SK-N-SH (cell line): ENCODE results near the gene PTPRC. TPM values are rescaled to one million over a fixed set of nuclear protein-coding genes. Genes with fewer than 3 reads are reported as not detected.

Experiments
- CTCF ChIA-PET: fragments of 300-600, 350-600 bp; formaldehyde crosslinking; extraction: SDS; loops from one replicate; lab custom pipeline; 2021; lab: Yijun Ruan, JAX
- POLR2A ChIA-PET: fragments of 350-600 bp; sonication (Branson Sonifier 250); formaldehyde crosslinking; extraction: SDS; loops from one replicate; lab custom pipeline; 2020; ENCODE audit warnings: antibody characterized with exemption, inconsistent platforms; lab: Yijun Ruan, JAX
- DNase-seq: peaks from one replicate; pipeline ENCODE4 v3.0.0; 2012
- H2AFZ ChIP-seq: fragments of 200-600 bp; sonication (generic); 2 replicates; pipeline ENCODE4 v1.8.1; 2016; ENCODE audit warnings: antibody characterized with exemption, mild to moderate bottlenecking, low read depth
- H3F3A ChIP-seq: fragments of 200-600 bp; sonication (generic); replicated peaks from 2 replicates; pipeline ENCODE3; 2016; ENCODE audit warnings: antibody characterized with exemption, mild to moderate bottlenecking; ENCODE audit not compliant: insufficient read depth
- H3K27ac ChIP-seq, 2 experiments: fragments of 200-500 bp in 1 of 2; fragments of 200-600 bp in 1 of 2; sonication (Bioruptor generic) in 1 of 2; sonication (generic), shearing (Covaris generic) in 1 of 2; 2 replicates each; pipeline versions ENCODE4 v1.5.1 to v1.6.1; 2014 to 2016; ENCODE audit warnings: low read depth in 2 of 2, inconsistent platforms in 1 of 2, low read length in 1 of 2, mild to moderate bottlenecking in 1 of 2, mixed read lengths in 1 of 2
- H3K27me3 ChIP-seq: fragments of 200-600 bp; sonication (generic), shearing (Covaris generic); 2 replicates; pipeline ENCODE4 v1.6.1; 2016; ENCODE audit warnings: mixed run types; ENCODE audit not compliant: insufficient read depth
- H3K36me3 ChIP-seq, 2 experiments: fragments of 200-500 bp in 1 of 2; fragments of 200-600 bp in 1 of 2; sonication (Bioruptor generic) in 1 of 2; sonication (generic) in 1 of 2; replicated peaks in 1 of 2; 2 replicates each; pipeline versions ENCODE3 to v1.5.1; 2014 to 2016; ENCODE audit warnings: low read length in 1 of 2, mild to moderate bottlenecking in 1 of 2; ENCODE audit not compliant: insufficient read depth in 2 of 2, control insufficient read depth in 1 of 2
- H3K4me1 ChIP-seq, 2 experiments: fragments of 200-500 bp in 1 of 2; fragments of 200-600 bp in 1 of 2; sonication (Bioruptor generic) in 1 of 2; sonication (generic), shearing (Covaris generic) in 1 of 2; 2 replicates each; pipeline versions ENCODE4 v1.5.1 to v1.6.1; 2014 to 2016; ENCODE audit warnings: low read depth in 1 of 2, low read length in 1 of 2, mixed run types in 1 of 2; ENCODE audit not compliant: insufficient read depth in 2 of 2, control insufficient read depth in 1 of 2
- H3K4me2 ChIP-seq: fragments of 200-600 bp; sonication (generic), shearing (Covaris generic); 2 replicates; pipeline ENCODE4 v1.6.1; 2017; ENCODE audit warnings: mixed run types
- H3K4me3 ChIP-seq, 2 experiments: fragments of 200-500 bp in 1 of 2; fragments of 200-600 bp in 1 of 2; sonication (Bioruptor generic) in 1 of 2; sonication (generic), shearing (Covaris generic) in 1 of 2; 2 replicates each; pipeline versions ENCODE4 v1.5.1 to v1.8.1; 2014 to 2016; ENCODE audit warnings: low read depth in 2 of 2, inconsistent platforms in 1 of 2, low read length in 1 of 2, mild to moderate bottlenecking in 1 of 2, mixed read lengths in 1 of 2, moderate library complexity in 1 of 2
- H3K79me2 ChIP-seq: fragments of 200-600 bp; sonication (generic); 2 replicates; pipeline ENCODE4 v1.8.1; 2017; ENCODE audit warnings: mild to moderate bottlenecking; ENCODE audit not compliant: insufficient read depth
- H3K9ac ChIP-seq: fragments of 200-600 bp; sonication (generic); 2 replicates; pipeline ENCODE4 v1.6.1; 2017; ENCODE audit warnings: mixed run types
- H3K9me2 ChIP-seq: fragments of 200-600 bp; sonication (generic); 2 replicates; pipeline ENCODE4 v1.6.1; 2017; ENCODE audit warnings: mixed run types
- H3K9me3 ChIP-seq: fragments of 200-600 bp; sonication (generic); 2 replicates; pipeline ENCODE4 v1.6.1; 2017; ENCODE audit warnings: mixed run types, mild to moderate bottlenecking, moderate library complexity
- H4K20me1 ChIP-seq: fragments of 200-600 bp; sonication (generic); 2 replicates; pipeline ENCODE4 v1.6.1; 2017; ENCODE audit warnings: mild to moderate bottlenecking, mixed run types; ENCODE audit not compliant: insufficient read depth
- CHD2 ChIP-seq: fragments of 150-350 bp; IDR thresholded peaks from 2 replicates; pipeline ENCODE4 v1.6.1; 2018; ENCODE audit warnings: low read length; ENCODE audit not compliant: partially characterized antibody
- EP300 ChIP-seq, 2 experiments: IDR thresholded peaks; 2 replicates each; pipeline versions ENCODE4 v1.4.0 to v1.6.1; 2012; ENCODE audit warnings: borderline replicate concordance in 1 of 2, low read depth in 1 of 2, low read length in 1 of 2
- EZH2phosphoT487 ChIP-seq: fragments of 200-600 bp; sonication (generic); IDR thresholded peaks from 2 replicates; pipeline ENCODE4 v1.6.1; 2017; ENCODE audit warnings: low read depth, mixed run types, mild to moderate bottlenecking, antibody characterized with exemption, moderate library complexity, borderline replicate concordance
- FOSL2 ChIP-seq: IDR thresholded peaks from 2 replicates; pipeline ENCODE4 v1.4.0; 2012; ENCODE audit warnings: low read depth, mild to moderate bottlenecking, moderate library complexity, borderline replicate concordance
- GABPA ChIP-seq: IDR thresholded peaks from 2 replicates; pipeline ENCODE4 v1.4.0; 2012; ENCODE audit warnings: low read depth, mild to moderate bottlenecking
- GATA2 ChIP-seq: sonication (generic); formaldehyde crosslinking; IDR thresholded peaks from 2 replicates; pipeline ENCODE4 v1.5.0; 2020; ENCODE audit warnings: mild to moderate bottlenecking, missing genetic modification reagents
- JUND ChIP-seq: IDR thresholded peaks from 2 replicates; pipeline ENCODE4 v1.4.0; 2012
- MEF2A ChIP-seq: IDR thresholded peaks from 2 replicates; pipeline ENCODE4 v1.4.0; 2012; ENCODE audit warnings: low read depth, borderline replicate concordance
- NFIC ChIP-seq: IDR thresholded peaks from 2 replicates; pipeline ENCODE4 v1.4.0; 2012; ENCODE audit warnings: borderline replicate concordance
- NRF1 ChIP-seq: IDR thresholded peaks from 2 replicates; pipeline ENCODE4 v1.6.1; 2012; ENCODE audit warnings: low read depth, mild to moderate bottlenecking, low read length
- POLR2AphosphoS5 ChIP-seq: IDR thresholded peaks from 2 replicates; pipeline ENCODE4 v1.6.1; 2012; ENCODE audit warnings: low read depth, low read length
- RFX5 ChIP-seq: IDR thresholded peaks from 2 replicates; pipeline ENCODE4 v1.6.1; 2012; ENCODE audit warnings: mild to moderate bottlenecking, improper control_type of control experiment, low read length
- SIN3A ChIP-seq: IDR thresholded peaks from 2 replicates; pipeline ENCODE4 v1.6.1; 2012; ENCODE audit warnings: low read depth, mild to moderate bottlenecking, low read length, moderate library complexity, borderline replicate concordance
- SMC3 ChIP-seq: IDR thresholded peaks from 2 replicates; pipeline ENCODE4 v1.6.1; 2012; ENCODE audit warnings: low read depth, low read length, improper control_type of control experiment
- TEAD4 ChIP-seq: IDR thresholded peaks from 2 replicates; pipeline ENCODE4 v1.4.0; 2012; ENCODE audit warnings: mild to moderate bottlenecking, borderline replicate concordance; ENCODE audit not compliant: insufficient read depth
- YY1 ChIP-seq: IDR thresholded peaks from 2 replicates; pipeline ENCODE4 v1.4.0; 2012; ENCODE audit warnings: low read depth, mild to moderate bottlenecking
- WGBS: methylation state at CpG from one replicate; pipeline ENCODE4 v1.1.6; 2017; ENCODE audit warnings: low lambda C conversion rate; 5-methylcytosine and 5-hydroxymethylcytosine counted together
- polyA plus RNA-seq, 3 experiments: library from polyadenylated mRNA; depleted of rRNA; stranded (reverse); fragments of >200 nt; gene quantifications; 2 replicates each; pipeline ENCODE4 v1.2.3, GENCODE V29; 2012
- TF ChIP-seq, protein P1 (sequence below): IDR thresholded peaks from 2 replicates; pipeline ENCODE4 v1.6.1; 2012; ENCODE audit warnings: mild to moderate bottlenecking, low read depth, low read length, moderate library complexity
- TF ChIP-seq, protein P2 (sequence below): fragments of 150-350 bp; IDR thresholded peaks from 2 replicates; pipeline ENCODE4 v1.6.1; 2016; ENCODE audit warnings: mild to moderate bottlenecking, low read depth, low read length

The PTPRC gene
- polyA plus RNA-seq, 1 of the 3 experiments (the other 2 are of a cell fraction), result 0.03 TPM

DNA sequence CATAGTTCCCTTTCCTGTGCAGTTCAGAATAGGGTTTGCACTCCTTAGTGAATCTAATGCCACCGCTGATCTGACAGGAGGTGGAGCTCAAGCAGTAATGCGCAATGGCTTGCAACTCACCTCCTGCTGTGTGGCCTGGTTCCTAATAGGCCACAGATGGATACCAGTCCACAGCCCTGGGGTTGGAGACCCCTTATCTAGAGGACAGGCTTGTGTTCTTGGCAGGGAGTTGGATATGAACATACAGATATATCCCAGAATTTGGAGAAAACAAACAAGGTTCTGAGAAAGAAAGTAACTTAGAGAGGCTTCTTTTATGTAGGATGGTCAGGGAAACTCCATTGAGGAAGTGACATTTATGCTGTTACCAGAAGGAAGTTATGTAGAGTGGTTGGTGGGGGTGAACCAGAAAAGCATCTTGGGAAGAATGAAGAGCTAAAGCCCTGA lies 5.1 kb upstream of the PTPRC start:
- POLR2A ChIA-PET, result no interaction called here
- Histone ChIP-seq H3K4me3 (no peak overlapping the region), H3K4me2 (no peak overlapping the region), H3K36me3 (no peaks in the 10 kb centered on the region), H3F3A (no peaks in the 10 kb centered on the region), H2AFZ (no peak overlapping the region), H3K4me1 (peaks cover 0 to 3% of the 10 kb centered on the region in 2 experiments; a peak in 1 of 4 replicates), H3K9ac (no peak overlapping the region), H3K27me3 (no peaks in the 10 kb centered on the region), H3K9me2 (no peaks in the 10 kb centered on the region), H3K79me2 (no peaks in the 10 kb centered on the region), H3K27ac (no peak overlapping the region), H3K9me3 (no peaks in the 10 kb centered on the region), H4K20me1 (no peaks in the 10 kb centered on the region)
- TF ChIP-seq, protein P1, sequence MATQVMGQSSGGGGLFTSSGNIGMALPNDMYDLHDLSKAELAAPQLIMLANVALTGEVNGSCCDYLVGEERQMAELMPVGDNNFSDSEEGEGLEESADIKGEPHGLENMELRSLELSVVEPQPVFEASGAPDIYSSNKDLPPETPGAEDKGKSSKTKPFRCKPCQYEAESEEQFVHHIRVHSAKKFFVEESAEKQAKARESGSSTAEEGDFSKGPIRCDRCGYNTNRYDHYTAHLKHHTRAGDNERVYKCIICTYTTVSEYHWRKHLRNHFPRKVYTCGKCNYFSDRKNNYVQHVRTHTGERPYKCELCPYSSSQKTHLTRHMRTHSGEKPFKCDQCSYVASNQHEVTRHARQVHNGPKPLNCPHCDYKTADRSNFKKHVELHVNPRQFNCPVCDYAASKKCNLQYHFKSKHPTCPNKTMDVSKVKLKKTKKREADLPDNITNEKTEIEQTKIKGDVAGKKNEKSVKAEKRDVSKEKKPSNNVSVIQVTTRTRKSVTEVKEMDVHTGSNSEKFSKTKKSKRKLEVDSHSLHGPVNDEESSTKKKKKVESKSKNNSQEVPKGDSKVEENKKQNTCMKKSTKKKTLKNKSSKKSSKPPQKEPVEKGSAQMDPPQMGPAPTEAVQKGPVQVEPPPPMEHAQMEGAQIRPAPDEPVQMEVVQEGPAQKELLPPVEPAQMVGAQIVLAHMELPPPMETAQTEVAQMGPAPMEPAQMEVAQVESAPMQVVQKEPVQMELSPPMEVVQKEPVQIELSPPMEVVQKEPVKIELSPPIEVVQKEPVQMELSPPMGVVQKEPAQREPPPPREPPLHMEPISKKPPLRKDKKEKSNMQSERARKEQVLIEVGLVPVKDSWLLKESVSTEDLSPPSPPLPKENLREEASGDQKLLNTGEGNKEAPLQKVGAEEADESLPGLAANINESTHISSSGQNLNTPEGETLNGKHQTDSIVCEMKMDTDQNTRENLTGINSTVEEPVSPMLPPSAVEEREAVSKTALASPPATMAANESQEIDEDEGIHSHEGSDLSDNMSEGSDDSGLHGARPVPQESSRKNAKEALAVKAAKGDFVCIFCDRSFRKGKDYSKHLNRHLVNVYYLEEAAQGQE, result no peak
- no peak for TF ChIP-seq TEAD4
- TF ChIP-seq NFIC, result no peak
- TF ChIP-seq, protein P2, sequence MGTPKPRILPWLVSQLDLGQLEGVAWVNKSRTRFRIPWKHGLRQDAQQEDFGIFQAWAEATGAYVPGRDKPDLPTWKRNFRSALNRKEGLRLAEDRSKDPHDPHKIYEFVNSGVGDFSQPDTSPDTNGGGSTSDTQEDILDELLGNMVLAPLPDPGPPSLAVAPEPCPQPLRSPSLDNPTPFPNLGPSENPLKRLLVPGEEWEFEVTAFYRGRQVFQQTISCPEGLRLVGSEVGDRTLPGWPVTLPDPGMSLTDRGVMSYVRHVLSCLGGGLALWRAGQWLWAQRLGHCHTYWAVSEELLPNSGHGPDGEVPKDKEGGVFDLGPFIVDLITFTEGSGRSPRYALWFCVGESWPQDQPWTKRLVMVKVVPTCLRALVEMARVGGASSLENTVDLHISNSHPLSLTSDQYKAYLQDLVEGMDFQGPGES, result no peak
- no peak for TF ChIP-seq MEF2A
- TF ChIP-seq CHD2, result no peak
- no peak for TF ChIP-seq SIN3A
- no peak for TF ChIP-seq SMC3
- no peak for TF ChIP-seq NRF1
- 95% methylated on average over 2 of the region's 2 CpGs for WGBS
- no peak for DNase-seq
- CTCF ChIA-PET, result interaction anchor here (1.1 to 1.5 kb wide), 2 partner anchors 39 to 52 kb away, joined by 3 read pairs; no protein-coding TSS in a partner anchor

DNA sequence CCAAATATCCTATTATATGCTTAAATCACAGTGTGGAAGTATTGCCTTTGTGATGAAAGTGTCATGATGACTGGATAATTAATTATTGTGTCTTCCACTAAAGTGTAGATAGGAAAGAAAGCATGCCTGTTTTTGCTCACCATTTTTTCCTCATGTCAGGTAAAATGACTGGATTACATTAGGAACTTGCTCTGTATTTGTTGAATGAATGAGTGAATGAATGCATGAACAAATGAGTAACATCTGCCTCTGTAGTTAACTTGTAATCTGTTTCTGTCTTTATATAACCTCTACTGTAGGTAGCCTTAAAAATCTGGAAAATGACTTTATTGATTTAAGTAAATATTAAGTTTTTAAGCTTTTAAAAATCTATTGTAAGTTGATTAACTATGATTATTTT lies 2.9 kb upstream of the PTPRC start:
- H3K9me3 ChIP-seq, result peaks cover 6% of the 10 kb centered on the region; the same call in 1 of the 2 replicates
- H3F3A ChIP-seq, result no peaks in the 10 kb centered on the region
- H3K4me2 ChIP-seq, result no peak overlapping the region
- no peak overlapping the region for H2AFZ ChIP-seq
- H3K27me3 ChIP-seq, result no peaks in the 10 kb centered on the region
- no peaks in the 10 kb centered on the region for H3K79me2 ChIP-seq
- no peak overlapping the region for H3K27ac ChIP-seq
- H3K9ac ChIP-seq, result no peak overlapping the region
- peaks cover 0 to 3% of the 10 kb centered on the region in 2 experiments; a peak in 1 of 4 replicates for H3K4me1 ChIP-seq
- no peaks in the 10 kb centered on the region for H4K20me1 ChIP-seq
- TF ChIP-seq GATA2 (CRISPR knock-in tag) (no peak), TEAD4 (no peak), NFIC (no peak), EZH2phosphoT487 (no peak), POLR2AphosphoS5 (no peak), JUND (no peak), MEF2A (no peak), YY1 (no peak), EP300 (IDR thresholded peaks at IDR 0.05; ENCODE audit: borderline replicate concordance in 1 of 2, low read depth in 1 of 2, low read length in 1 of 2) (no peak), GABPA (no peak), RFX5 (no peak), FOSL2 (no peak)
- TF ChIP-seq, protein P2, result no peak
- no peaks in the 10 kb centered on the region for H3K9me2 ChIP-seq
- ChIA-PET CTCF (interaction anchor here (0.6 to 1.5 kb wide), 2 partner anchors 26 to 364 kb away, joined by 3 to 4 read pairs; no protein-coding TSS in a partner anchor), POLR2A (no interaction called here)
- H3K4me3 ChIP-seq, result no peak overlapping the region
- no peaks in the 10 kb centered on the region for H3K36me3 ChIP-seq
- DNase-seq, result no peak
